Upper lobe of left lung (tissue), 6 donors: ENCODE results near the gene PNRC2. TPM values are rescaled to one million over a fixed set of nuclear protein-coding genes. Genes with fewer than 3 reads are reported as not detected.
A peak's percentile ranks its signal among the peaks of the same experiment; 100 is the strongest.
"Not testable (repeated sequence)": the region's sequence is repeated elsewhere in the genome, so short reads cannot be mapped to it uniquely, and the experiment has no call there.

ENCODE experiments used
- ATAC-seq, 2 donors: fragments of 200-7000 bp; cut with Tn5 transposase; one replicate each; pipeline ENCODE4 v1.9.1; 2022; ENCODE audit warnings: mild to moderate bottlenecking in 2 of 2, moderate library complexity in 2 of 2; ENCODE audit not compliant: low FRiP score in 2 of 2
- DNase-seq, 2 donors: peaks; one replicate each; pipeline ENCODE4 v3.0.0-alpha.2; 2019 to 2020
- H3K27ac ChIP-seq, 4 donors: fragments of 200-600 bp; sonication (generic); one replicate each; pipeline ENCODE4 v1.5.1; 2016 to 2019
- H3K27me3 ChIP-seq, 4 donors: fragments of 200-600 bp; sonication (generic); one replicate each; pipeline ENCODE4 v1.5.1; 2017 to 2019
- H3K36me3 ChIP-seq, 4 donors: fragments of 200-600 bp; sonication (generic); one replicate each; pipeline ENCODE4 v1.5.1; 2016 to 2019
- H3K4me1 ChIP-seq, 4 donors: fragments of 200-600 bp; sonication (generic); one replicate each; pipeline ENCODE4 v1.5.1; 2018 to 2019
- H3K4me3 ChIP-seq, 4 donors: fragments of 200-600 bp; sonication (generic); one replicate each; pipeline ENCODE4 v1.5.1; 2017 to 2019; ENCODE audit warnings: mild to moderate bottlenecking in 2 of 4, moderate library complexity in 1 of 4
- H3K9me3 ChIP-seq, 4 donors: fragments of 200-600 bp; sonication (generic); one replicate each; pipeline ENCODE4 v1.5.1; 2018 to 2019
- EP300 ChIP-seq, 4 donors: sonication (generic); formaldehyde crosslinking; IDR thresholded peaks; one replicate each; pipeline ENCODE4 v1.5.1; 2017; ENCODE audit warnings: antibody characterized with exemption in 4 of 4, control low read depth in 2 of 4
- POLR2A ChIP-seq, 4 donors: fragments of 450-650 bp; IDR thresholded peaks; one replicate each; pipeline ENCODE4 v1.5.1; 2016 to 2017; ENCODE audit warnings: antibody characterized with exemption in 4 of 4, mild to moderate bottlenecking in 2 of 4
- POLR2AphosphoS5 ChIP-seq, 2 donors: sonication (generic); formaldehyde crosslinking; IDR thresholded peaks; one replicate each; pipeline ENCODE4 v1.5.1; 2017; ENCODE audit warnings: antibody characterized with exemption in 2 of 2
- WGBS, 2 donors: methylation state at CpG; one replicate each; pipeline ENCODE4 v1.1.5; 2017 to 2018; 5-methylcytosine and 5-hydroxymethylcytosine counted together
- total RNA-seq, 6 donors: library from RNA; depleted of rRNA in 4 of 6; stranded (reverse); fragments of >200 nt in 4 of 6; gene quantifications; one replicate each; pipeline versions ENCODE4 v1.1.0 to v1.2.1, GENCODE V29; 2016 to 2021
- TF ChIP-seq, protein P1 (sequence below), 6 experiments: fragments of 450-650 bp in 4 of 6; fragments of 200-600 bp in 2 of 6; sonication (generic) in 2 of 6; IDR thresholded peaks; one replicate each; pipeline ENCODE4 v1.5.1; 2016 to 2019; ENCODE audit warnings: antibody characterized with exemption in 6 of 6
- donor health status: DM: no; HTN: no; CAD: no; lungs with moderate emphysema.
- donor health status: DM: no; HTN: yes; CAD: no; lungs with severe emphysema.

PNRC2 gene
- total RNA-seq, 6 donors from 2014 or later, result 101 to 892 (median 139) TPM

- 29 to 35% methylated on average over 4 of the region's 4 CpGs for WGBS, 2 donors
- H3K9me3 ChIP-seq, result no peaks in the 10 kb centered on the region
- DNase-seq (peak in 1 of 2 donors; percentile 29), ATAC-seq (no peak)
- no peaks in the 10 kb centered on the region for H3K36me3 ChIP-seq
- no peak for TF ChIP-seq POLR2AphosphoS5 (IDR thresholded peaks at IDR 0.05)
- TF ChIP-seq EP300 (IDR thresholded peaks at IDR 0.05), result no peak
- TF ChIP-seq, protein P1, sequence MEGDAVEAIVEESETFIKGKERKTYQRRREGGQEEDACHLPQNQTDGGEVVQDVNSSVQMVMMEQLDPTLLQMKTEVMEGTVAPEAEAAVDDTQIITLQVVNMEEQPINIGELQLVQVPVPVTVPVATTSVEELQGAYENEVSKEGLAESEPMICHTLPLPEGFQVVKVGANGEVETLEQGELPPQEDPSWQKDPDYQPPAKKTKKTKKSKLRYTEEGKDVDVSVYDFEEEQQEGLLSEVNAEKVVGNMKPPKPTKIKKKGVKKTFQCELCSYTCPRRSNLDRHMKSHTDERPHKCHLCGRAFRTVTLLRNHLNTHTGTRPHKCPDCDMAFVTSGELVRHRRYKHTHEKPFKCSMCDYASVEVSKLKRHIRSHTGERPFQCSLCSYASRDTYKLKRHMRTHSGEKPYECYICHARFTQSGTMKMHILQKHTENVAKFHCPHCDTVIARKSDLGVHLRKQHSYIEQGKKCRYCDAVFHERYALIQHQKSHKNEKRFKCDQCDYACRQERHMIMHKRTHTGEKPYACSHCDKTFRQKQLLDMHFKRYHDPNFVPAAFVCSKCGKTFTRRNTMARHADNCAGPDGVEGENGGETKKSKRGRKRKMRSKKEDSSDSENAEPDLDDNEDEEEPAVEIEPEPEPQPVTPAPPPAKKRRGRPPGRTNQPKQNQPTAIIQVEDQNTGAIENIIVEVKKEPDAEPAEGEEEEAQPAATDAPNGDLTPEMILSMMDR (IDR thresholded peaks at IDR 0.05), result no peak
- TF ChIP-seq POLR2A (IDR thresholded peaks at IDR 0.05), result no peak
- H3K4me1 ChIP-seq, result peaks cover 0 to 3% (median 0%) of the 10 kb centered on the region in 4 donors
- no peak overlapping the region for H3K27ac ChIP-seq
- H3K4me3 ChIP-seq, result no peak overlapping the region
- no peaks in the 10 kb centered on the region for H3K27me3 ChIP-seq
These were observed 43.8 kb downstream of the PNRC2 start for GRCh38 chr1:24003331-24003972.

DNA sequence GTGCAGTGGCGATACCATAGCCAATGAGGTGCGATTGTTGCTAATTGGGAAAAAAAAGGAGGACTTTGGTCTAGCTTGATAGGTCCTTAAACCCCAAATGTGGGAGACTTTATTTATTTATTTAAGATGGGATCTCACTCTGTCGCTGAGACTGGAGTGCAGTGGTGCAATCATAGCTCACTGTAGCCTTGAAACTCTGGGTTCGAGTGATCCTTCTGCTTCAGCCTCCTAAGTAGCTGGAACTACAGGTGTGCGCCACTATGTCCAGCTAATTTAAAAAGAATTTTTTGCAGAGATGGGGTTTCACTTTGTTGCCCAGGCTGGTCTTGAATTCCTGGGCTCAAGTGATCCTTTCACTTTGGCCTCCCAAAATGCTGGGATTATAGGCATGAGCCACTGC is 44.5 kb downstream of the PNRC2 start:
- Histone ChIP-seq H3K4me1 (peaks cover 0 to 3% (median 0%) of the 10 kb centered on the region in 4 donors), H3K36me3 (no peaks in the 10 kb centered on the region), H3K4me3 (no peak overlapping the region), H3K27ac (no peak overlapping the region), H3K27me3 (no peaks in the 10 kb centered on the region), H3K9me3 (no peaks in the 10 kb centered on the region)
- no peak for ATAC-seq
- no peak for DNase-seq
- TF ChIP-seq EP300 (IDR thresholded peaks at IDR 0.05) (no peak), POLR2AphosphoS5 (IDR thresholded peaks at IDR 0.05) (no peak), POLR2A (IDR thresholded peaks at IDR 0.05) (no peak)
- TF ChIP-seq, protein P1 (IDR thresholded peaks at IDR 0.05), result no peak
- 89 to 94% methylated on average over 5 of the region's 5 CpGs for WGBS, 2 donors

DNA sequence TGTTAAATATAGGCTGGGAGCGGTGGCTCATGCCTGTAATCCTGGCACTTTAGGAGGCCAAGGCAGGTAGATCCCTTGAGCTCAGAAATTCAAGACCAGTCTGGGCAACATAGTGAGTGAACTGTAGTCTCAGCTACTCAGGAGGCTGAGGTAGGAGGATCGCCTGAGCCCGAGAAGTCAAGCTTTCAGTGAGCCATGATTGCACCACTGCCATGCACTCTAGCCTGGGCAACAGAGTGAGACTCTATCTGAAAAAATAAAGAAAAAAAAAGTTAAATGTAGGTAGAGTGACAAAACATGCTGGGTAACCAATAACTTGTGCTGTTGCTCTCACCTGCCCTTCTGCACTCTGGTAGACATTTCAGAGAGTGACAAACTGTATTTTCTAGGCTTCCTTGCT is 45.5 kb downstream of the PNRC2 start:
- peaks cover 0 to 3% (median 1%) of the 10 kb centered on the region in 4 donors for H3K4me1 ChIP-seq
- 92% methylated on average over 3 of the region's 3 CpGs for WGBS, 2 donors
- ATAC-seq, result no peak
- H3K4me3 ChIP-seq, result no peak overlapping the region
- no peaks in the 10 kb centered on the region for H3K36me3 ChIP-seq
- no peak overlapping the region for H3K27ac ChIP-seq
- DNase-seq, result no peak
- no peaks in the 10 kb centered on the region for H3K9me3 ChIP-seq
- no peak for TF ChIP-seq POLR2AphosphoS5 (IDR thresholded peaks at IDR 0.05)
- TF ChIP-seq, protein P1 (IDR thresholded peaks at IDR 0.05), result no peak
- TF ChIP-seq POLR2A (IDR thresholded peaks at IDR 0.05), result no peak
- TF ChIP-seq EP300 (IDR thresholded peaks at IDR 0.05), result no peak
- H3K27me3 ChIP-seq, result no peaks in the 10 kb centered on the region

DNA sequence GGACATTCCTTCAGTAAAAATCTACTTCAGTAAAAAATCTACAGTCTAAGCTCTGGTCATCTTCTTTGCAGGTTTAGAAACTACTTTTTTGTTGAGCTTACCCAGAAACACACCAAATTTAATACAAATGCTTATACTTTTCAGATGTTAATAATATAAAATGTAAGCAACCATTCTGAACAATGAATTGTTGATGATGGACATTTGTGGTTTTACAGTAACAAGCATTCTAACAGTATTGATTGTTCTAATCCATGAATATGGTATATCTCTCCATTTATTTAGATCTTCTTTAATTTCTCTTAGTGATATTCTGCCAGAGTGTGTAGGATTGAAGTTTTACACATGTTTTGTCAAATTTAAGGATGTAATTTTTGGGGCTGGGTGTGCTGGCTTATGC is 47.5 kb downstream of the PNRC2 start:
- no peak for ATAC-seq
- H3K9me3 ChIP-seq, result no peaks in the 10 kb centered on the region

DNA sequence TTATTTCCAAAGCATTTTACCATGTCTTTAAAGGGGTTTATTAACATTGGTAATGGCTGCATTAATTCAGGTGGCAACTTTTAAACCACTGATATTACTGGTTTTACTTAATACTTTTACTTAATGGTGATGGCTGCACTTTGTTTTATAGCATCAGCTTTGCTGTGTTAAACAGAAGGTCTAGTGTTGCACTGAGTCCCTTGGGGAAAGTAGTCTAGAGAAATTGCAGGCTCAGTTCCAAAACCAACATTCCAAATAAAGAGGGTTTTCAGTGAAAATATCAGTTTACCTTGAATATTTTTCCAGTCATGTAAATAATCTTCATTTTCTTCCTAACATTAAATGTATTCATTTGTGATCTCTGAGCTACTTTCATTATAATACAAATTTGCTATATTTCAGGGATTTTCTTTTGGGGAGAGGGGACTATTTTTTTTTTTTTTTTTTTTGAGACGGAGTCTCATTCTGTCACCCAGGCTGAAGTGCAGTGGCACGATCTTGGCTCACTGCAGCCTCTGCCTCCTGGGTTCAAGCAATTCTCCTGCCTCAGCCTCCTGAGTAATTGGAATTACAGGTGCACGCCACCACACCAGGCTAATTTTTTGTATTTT is 49.1 kb downstream of the PNRC2 start:
- H3K4me3 ChIP-seq, DNase-seq, ATAC-seq, H3K27ac ChIP-seq, H3K27me3 ChIP-seq, H3K9me3 ChIP-seq, H3K4me1 ChIP-seq, H3K36me3 ChIP-seq: not testable (repeated sequence)
- WGBS, 2 donors, result 39 to 47% methylated on average over 3 of the region's 3 CpGs

More for the DNA sequence above, 47.5 kb downstream of the PNRC2 start:
- Histone ChIP-seq H3K36me3 (no peaks in the 10 kb centered on the region), H3K27me3 (no peaks in the 10 kb centered on the region), H3K4me3 (no peak overlapping the region), H3K27ac (no peak overlapping the region), H3K4me1 (peaks cover 0 to 7% (median 2%) of the 10 kb centered on the region in 4 donors)
- DNase-seq, result no peak
- TF ChIP-seq POLR2AphosphoS5 (IDR thresholded peaks at IDR 0.05), result no peak
- TF ChIP-seq, protein P1 (IDR thresholded peaks at IDR 0.05), result no peak
- no peak for TF ChIP-seq EP300 (IDR thresholded peaks at IDR 0.05)
- TF ChIP-seq POLR2A (IDR thresholded peaks at IDR 0.05), result no peak
